ENCODE results near the gene SLC11A2. TPM values are rescaled to one million over a fixed set of nuclear protein-coding genes. Genes with fewer than 3 reads are reported as not detected.
A peak's percentile ranks its signal among the peaks of the same experiment; 100 is the strongest.

The SLC11A2 gene
- total RNA-seq = 10 to 100 TPM; 51.8 to 56.3 TPM

- H3K4me1 Mint-ChIP-seq = peaks cover 18% of the 10 kb centered on the region
- peak within 1 kb of the TSS; percentile 82 for H3K4me3 Mint-ChIP-seq
- H3K9me3 Mint-ChIP-seq = no peaks in the 10 kb centered on the region
Observed at GRCh38 chr12:51025836-51026638, at the start of gene SLC11A2. TSS of gene SLC11A2 (minus strand) at chr12:51026384. CDS start at chr12:51010728, 15,656 bp downstream.

GRCh38 chr12:51075390-51075789 is 49.2 kb upstream of the SLC11A2 start:
- Mint-ChIP-seq H3K27me3 (no peaks in the 10 kb centered on the region), H3K4me3 (no peak overlapping the region), H3K27ac (no peak overlapping the region), H3K4me1 (peaks cover 11% of the 10 kb centered on the region), H3K9me3 (no peaks in the 10 kb centered on the region), H3K36me3 (ENCODE audit: low read depth) (peaks cover 54% of the 10 kb centered on the region)
- ATAC-seq (replicated peaks) = no peak

More at GRCh38 chr12:51025836-51026638, at the start of gene SLC11A2:
- Mint-ChIP-seq H3K27me3 (peaks cover 4% of the 10 kb centered on the region), H3K27ac (peak within 1 kb of the TSS; percentile 93), H3K36me3 (ENCODE audit: low read depth) (peaks cover 15% of the 10 kb centered on the region)
- ATAC-seq (replicated peaks) = peak; percentile 87

- Mint-ChIP-seq H3K9me3 (no peaks in the 10 kb centered on the region), H3K27me3 (no peaks in the 10 kb centered on the region), H3K36me3 (ENCODE audit: low read depth) (peaks cover 77% of the 10 kb centered on the region), H3K27ac (peak overlapping the region; percentile 43), H3K4me3 (no peak overlapping the region), H3K4me1 (peaks cover 6% of the 10 kb centered on the region)
- ATAC-seq (replicated peaks) = no peak
Observed at GRCh38 chr12:51071663-51072062, 45.5 kb upstream of the SLC11A2 start.

GRCh38 chr12:51070004-51070403 is 43.8 kb upstream of the SLC11A2 start:
- Mint-ChIP-seq H3K36me3 (ENCODE audit: low read depth) (peaks cover 93% of the 10 kb centered on the region), H3K4me1 (no peaks in the 10 kb centered on the region), H3K27ac (no peak overlapping the region), H3K27me3 (no peaks in the 10 kb centered on the region), H3K9me3 (no peaks in the 10 kb centered on the region), H3K4me3 (no peak overlapping the region)
- no peak for ATAC-seq (replicated peaks)

DNA sequence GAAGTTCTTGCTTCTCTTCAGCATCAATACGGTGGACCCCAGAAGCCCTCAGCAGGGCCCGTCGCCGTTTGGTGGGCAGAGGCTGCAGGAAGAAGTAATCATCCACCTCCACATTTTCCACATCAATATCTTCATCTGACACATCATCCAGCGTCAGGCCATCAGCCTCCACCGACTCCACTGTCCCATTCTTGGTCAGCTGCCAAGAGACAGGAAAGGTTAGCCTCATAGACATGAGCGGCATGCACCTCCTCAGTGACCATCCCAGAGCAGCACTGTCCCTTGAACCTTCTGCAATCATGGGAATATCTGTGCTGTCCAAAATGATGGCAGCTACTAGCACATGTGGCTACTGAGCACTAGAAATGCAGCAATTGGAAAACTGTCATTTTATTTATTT is 41.6 kb upstream of the SLC11A2 start:
- Mint-ChIP-seq H3K27ac (no peak overlapping the region), H3K36me3 (ENCODE audit: low read depth) (peaks cover 97% of the 10 kb centered on the region)

GRCh38 chr12:51067229-51067628 is 41.0 kb upstream of the SLC11A2 start:
- peaks cover 97% of the 10 kb centered on the region for H3K36me3 Mint-ChIP-seq (ENCODE audit: low read depth)
- H3K4me1 Mint-ChIP-seq = no peaks in the 10 kb centered on the region
- H3K4me3 Mint-ChIP-seq = no peak overlapping the region
- H3K9me3 Mint-ChIP-seq = no peaks in the 10 kb centered on the region
- H3K27ac Mint-ChIP-seq = peak overlapping the region; percentile 25
- no peaks in the 10 kb centered on the region for H3K27me3 Mint-ChIP-seq
- ATAC-seq (replicated peaks) = no peak

More for the DNA sequence above, 41.6 kb upstream of the SLC11A2 start:
- Mint-ChIP-seq H3K27me3 (no peaks in the 10 kb centered on the region), H3K9me3 (no peaks in the 10 kb centered on the region), H3K4me1 (no peaks in the 10 kb centered on the region), H3K4me3 (no peak overlapping the region)
- ATAC-seq (replicated peaks) = no peak

GRCh38 chr12:51065530-51065929 is 39.3 kb upstream of the SLC11A2 start:
- Mint-ChIP-seq H3K4me1 (no peaks in the 10 kb centered on the region), H3K4me3 (no peak overlapping the region), H3K27me3 (no peaks in the 10 kb centered on the region), H3K36me3 (ENCODE audit: low read depth) (peaks cover 97% of the 10 kb centered on the region), H3K27ac (no peak overlapping the region), H3K9me3 (no peaks in the 10 kb centered on the region)
- ATAC-seq (replicated peaks) = no peak

- no peak overlapping the region for H3K4me3 Mint-ChIP-seq
- no peaks in the 10 kb centered on the region for H3K4me1 Mint-ChIP-seq
- H3K27ac Mint-ChIP-seq = peak overlapping the region; percentile 26
- H3K36me3 Mint-ChIP-seq (ENCODE audit: low read depth) = peaks cover 100% of the 10 kb centered on the region
- no peaks in the 10 kb centered on the region for H3K27me3 Mint-ChIP-seq
- no peaks in the 10 kb centered on the region for H3K9me3 Mint-ChIP-seq
- ATAC-seq (replicated peaks) = no peak
Observed at GRCh38 chr12:51062631-51063397, 36.6 kb upstream of the SLC11A2 start.

DNA sequence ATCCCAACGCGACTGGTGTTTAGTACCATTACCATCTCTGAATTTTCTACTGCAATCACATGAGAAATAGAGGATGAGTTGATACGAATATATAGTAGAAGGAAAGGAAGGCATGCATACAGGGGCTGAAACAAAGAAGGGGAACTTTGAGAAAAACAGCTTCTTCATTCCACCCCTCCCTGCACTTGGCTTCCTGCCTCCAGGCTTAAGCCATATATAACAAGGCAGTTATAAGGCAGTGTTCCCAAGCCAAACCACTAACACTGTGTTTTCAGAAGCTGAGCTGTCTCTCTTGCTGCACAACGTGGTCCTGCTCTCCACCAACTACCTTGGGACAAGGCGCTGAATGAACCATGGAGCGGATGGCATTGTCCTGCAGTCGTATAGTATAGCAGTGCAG is 32.9 kb upstream of the SLC11A2 start:
- Mint-ChIP-seq H3K4me1 (no peaks in the 10 kb centered on the region), H3K27me3 (no peaks in the 10 kb centered on the region), H3K27ac (no peak overlapping the region)

DNA sequence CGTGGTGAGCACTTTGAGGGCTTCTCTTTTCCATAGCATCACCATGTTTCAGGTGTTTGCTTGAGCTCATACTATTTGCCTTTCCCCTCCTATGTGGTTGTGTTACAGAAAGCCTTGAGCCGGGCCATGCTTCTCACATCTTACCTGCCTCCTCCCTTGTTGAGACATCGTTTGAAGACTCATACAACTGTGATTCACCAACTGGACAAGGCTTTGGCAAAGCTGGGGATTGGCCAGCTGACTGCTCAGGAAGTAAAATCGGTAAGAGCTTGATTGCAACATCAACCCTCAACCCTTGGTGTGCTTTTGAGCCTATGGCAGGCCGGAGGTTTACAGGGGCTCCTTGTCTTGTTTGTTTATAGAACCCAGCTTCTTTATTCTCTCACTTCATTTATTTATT is 30.1 kb upstream of the SLC11A2 start:
- Mint-ChIP-seq H3K4me3 (no peak overlapping the region), H3K4me1 (peaks cover 7% of the 10 kb centered on the region), H3K9me3 (no peaks in the 10 kb centered on the region), H3K27me3 (no peaks in the 10 kb centered on the region), H3K36me3 (ENCODE audit: low read depth) (peaks cover 100% of the 10 kb centered on the region), H3K27ac (no peak overlapping the region)
- no peak for ATAC-seq (replicated peaks)

More for the DNA sequence above, 32.9 kb upstream of the SLC11A2 start:
- H3K36me3 Mint-ChIP-seq (ENCODE audit: low read depth) = peaks cover 100% of the 10 kb centered on the region
- H3K9me3 Mint-ChIP-seq = no peaks in the 10 kb centered on the region
- ATAC-seq (replicated peaks) = no peak
- H3K4me3 Mint-ChIP-seq = no peak overlapping the region

GRCh38 chr12:51055060-51055459 is 28.9 kb upstream of the SLC11A2 start:
- Mint-ChIP-seq H3K36me3 (ENCODE audit: low read depth) (peaks cover 96% of the 10 kb centered on the region), H3K4me3 (no peak overlapping the region), H3K27ac (no peak overlapping the region), H3K4me1 (peaks cover 7% of the 10 kb centered on the region), H3K27me3 (no peaks in the 10 kb centered on the region), H3K9me3 (no peaks in the 10 kb centered on the region)
- no peak for ATAC-seq (replicated peaks)

DNA sequence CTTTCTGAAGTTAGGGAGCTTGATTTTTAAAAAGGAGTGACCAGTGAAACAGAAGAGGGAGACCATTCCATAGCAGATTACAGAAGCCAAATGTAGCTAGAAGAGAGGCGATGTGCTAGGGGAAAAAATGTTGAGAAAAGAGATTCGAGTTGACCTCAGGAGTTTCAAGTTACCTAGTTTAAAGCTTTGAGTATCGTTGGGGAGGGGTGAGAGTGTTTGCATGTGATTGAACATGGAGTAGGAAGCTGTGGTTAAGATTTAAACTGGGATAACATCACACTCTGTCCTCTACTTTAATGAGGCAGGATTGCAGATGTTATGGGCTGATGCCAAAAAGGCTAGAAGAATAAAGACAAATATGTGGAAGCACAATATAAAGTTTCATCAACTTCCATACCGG is 25.6 kb upstream of the SLC11A2 start:
- Mint-ChIP-seq H3K27me3 (no peaks in the 10 kb centered on the region), H3K36me3 (ENCODE audit: low read depth) (peaks cover 86% of the 10 kb centered on the region), H3K27ac (peak overlapping the region; percentile 56)

DNA sequence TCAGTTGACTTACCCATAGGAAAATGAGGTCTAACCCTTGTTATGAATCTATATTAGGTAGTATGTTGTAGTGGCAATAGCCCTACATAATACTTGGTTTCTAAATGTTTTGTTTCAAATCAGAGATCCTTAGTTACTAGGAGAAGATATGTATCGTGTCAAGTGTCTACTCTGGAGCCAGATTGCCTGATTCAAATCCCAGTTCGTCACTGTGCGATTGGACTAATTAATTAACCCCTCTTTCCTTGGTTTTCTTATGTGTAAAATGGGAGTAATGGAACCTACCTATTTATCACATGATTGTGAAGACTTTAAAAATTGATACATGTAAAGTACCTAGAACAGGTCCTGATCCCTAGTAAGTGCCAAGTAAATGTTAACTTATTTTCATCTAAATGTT is 23.3 kb upstream of the SLC11A2 start:
- H3K36me3 Mint-ChIP-seq (ENCODE audit: low read depth) = peaks cover 63% of the 10 kb centered on the region
- no peaks in the 10 kb centered on the region for H3K9me3 Mint-ChIP-seq
- H3K4me3 Mint-ChIP-seq = peak overlapping the region; percentile 98
- peak overlapping the region; percentile 95 for H3K27ac Mint-ChIP-seq
- H3K27me3 Mint-ChIP-seq = no peaks in the 10 kb centered on the region
- ATAC-seq (replicated peaks) = no peak
- peaks cover 16% of the 10 kb centered on the region for H3K4me1 Mint-ChIP-seq

More for the DNA sequence above, 25.6 kb upstream of the SLC11A2 start:
- Mint-ChIP-seq H3K4me3 (peak overlapping the region; percentile 4), H3K9me3 (no peaks in the 10 kb centered on the region), H3K4me1 (peaks cover 16% of the 10 kb centered on the region)
- no peak for ATAC-seq (replicated peaks)

DNA sequence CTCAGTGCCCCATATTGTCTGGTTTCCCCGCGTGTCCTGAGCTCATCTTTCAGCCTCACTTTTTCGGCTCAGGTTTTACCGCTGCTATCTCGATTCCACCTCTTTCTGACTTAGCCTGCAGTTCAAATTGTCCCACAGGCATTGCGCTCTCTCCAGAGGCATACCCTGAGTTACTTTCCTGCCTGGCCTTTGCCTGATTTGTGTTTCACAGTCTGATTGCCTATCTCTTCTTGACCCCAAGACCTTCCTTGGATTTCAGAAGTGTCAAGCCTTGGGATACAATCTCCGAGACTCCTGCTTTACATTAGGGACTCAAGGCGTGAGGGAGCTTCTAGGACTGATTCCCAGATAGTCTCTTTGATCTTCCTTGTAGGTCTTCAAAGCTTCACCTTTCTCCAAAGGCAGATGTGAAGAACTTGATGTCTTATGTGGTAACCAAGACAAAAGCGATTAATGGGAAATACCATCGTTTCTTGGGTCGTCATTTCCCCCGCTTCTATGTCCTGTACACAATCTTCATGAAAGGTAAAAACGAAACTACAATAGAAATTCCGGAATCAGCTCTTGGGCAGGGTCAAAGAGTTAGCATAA is 22.6 kb upstream of the SLC11A2 start:
- Mint-ChIP-seq H3K27ac (peak overlapping the region; percentile 95), H3K4me3 (peak overlapping the region; percentile 98), H3K4me1 (peaks cover 16% of the 10 kb centered on the region), H3K9me3 (no peaks in the 10 kb centered on the region), H3K36me3 (ENCODE audit: low read depth) (peaks cover 55% of the 10 kb centered on the region), H3K27me3 (no peaks in the 10 kb centered on the region)
- no peak for ATAC-seq (replicated peaks)

Data from activated T-helper 17 cell treated with anti-CD3 and anti-CD28 coated beads, Interleukin-2, amount 50 U/mL, for 72 hours (primary cell).